ENCODE results near the gene TMEM244.

GRCh38 chr6:129845696-129846095, 15.4 kb downstream of the TMEM244 start:
- no peak for TF ChIP-seq CTCF (IDR thresholded peaks at IDR 0.05)
- TF ChIP-seq POLR2A (IDR thresholded peaks at IDR 0.05): no peak
- TF ChIP-seq EP300 (IDR thresholded peaks at IDR 0.05): no peak

Data from tibial nerve (tissue), 4 donors.